D721Med (cell line): ENCODE measurements around the gene CIAO1.

Experiments used
- DNase-seq: peaks from one replicate; pipeline ENCODE4 v3.0.0; 2011; ENCODE audit warnings: low spot score; ENCODE audit not compliant: insufficient read length
- FAIRE-seq: peaks from 2 replicates; lab custom pipeline; 2011; peaks lifted over from hg19 to GRCh38; lab: Jason Lieb, UNC
- TF ChIP-seq, protein P1 (sequence below): IDR thresholded peaks from 2 replicates; pipeline ENCODE4 v1.5.1; 2012; ENCODE audit warnings: mild to moderate bottlenecking, control low read depth; ENCODE audit not compliant: insufficient read depth; ENCODE audit errors: missing control alignments

CIAO1 gene

DNA sequence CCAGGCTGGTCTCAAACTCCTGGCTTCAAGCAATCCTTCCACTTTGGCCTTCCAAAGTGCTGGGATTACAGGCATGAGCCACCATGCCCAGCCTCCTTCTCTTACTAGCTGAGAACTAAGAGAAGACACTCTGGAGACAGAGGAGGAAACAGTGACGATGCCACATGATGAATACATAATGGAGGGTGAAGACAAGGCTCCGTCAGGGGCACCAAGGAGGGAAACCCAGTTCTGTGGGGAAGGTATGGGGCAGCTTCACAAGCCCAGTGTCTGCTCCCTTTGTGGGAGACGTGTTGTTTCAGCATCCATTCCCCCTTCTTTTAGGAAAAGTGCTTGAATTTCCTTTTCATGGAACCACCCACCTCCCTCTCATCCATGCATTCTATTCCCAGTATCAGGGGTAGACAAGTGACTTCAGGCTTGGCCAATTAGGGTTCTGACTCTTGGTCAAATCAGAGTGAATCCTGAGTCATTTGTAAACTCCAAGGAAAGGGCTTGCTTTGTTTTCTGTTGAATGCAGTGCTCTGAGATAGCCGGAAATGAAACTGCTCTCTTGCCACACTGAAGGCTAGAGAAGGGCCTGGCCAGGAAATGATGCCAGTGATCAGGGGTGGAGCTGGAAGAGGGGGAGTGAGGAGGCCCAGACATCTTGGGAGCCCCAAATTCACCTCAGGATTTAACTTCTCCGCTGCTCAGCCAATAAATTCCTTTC, 24.0 kb upstream of the CIAO1 start:
- TF ChIP-seq, protein P1, sequence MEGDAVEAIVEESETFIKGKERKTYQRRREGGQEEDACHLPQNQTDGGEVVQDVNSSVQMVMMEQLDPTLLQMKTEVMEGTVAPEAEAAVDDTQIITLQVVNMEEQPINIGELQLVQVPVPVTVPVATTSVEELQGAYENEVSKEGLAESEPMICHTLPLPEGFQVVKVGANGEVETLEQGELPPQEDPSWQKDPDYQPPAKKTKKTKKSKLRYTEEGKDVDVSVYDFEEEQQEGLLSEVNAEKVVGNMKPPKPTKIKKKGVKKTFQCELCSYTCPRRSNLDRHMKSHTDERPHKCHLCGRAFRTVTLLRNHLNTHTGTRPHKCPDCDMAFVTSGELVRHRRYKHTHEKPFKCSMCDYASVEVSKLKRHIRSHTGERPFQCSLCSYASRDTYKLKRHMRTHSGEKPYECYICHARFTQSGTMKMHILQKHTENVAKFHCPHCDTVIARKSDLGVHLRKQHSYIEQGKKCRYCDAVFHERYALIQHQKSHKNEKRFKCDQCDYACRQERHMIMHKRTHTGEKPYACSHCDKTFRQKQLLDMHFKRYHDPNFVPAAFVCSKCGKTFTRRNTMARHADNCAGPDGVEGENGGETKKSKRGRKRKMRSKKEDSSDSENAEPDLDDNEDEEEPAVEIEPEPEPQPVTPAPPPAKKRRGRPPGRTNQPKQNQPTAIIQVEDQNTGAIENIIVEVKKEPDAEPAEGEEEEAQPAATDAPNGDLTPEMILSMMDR, result no peak
- DNase-seq (no peak), FAIRE-seq (no peak)

GRCh38 chr2:96243843-96244242, 22.2 kb upstream of the CIAO1 start:
- DNase-seq (no peak), FAIRE-seq (no peak)
- TF ChIP-seq, protein P1, result no peak

DNA sequence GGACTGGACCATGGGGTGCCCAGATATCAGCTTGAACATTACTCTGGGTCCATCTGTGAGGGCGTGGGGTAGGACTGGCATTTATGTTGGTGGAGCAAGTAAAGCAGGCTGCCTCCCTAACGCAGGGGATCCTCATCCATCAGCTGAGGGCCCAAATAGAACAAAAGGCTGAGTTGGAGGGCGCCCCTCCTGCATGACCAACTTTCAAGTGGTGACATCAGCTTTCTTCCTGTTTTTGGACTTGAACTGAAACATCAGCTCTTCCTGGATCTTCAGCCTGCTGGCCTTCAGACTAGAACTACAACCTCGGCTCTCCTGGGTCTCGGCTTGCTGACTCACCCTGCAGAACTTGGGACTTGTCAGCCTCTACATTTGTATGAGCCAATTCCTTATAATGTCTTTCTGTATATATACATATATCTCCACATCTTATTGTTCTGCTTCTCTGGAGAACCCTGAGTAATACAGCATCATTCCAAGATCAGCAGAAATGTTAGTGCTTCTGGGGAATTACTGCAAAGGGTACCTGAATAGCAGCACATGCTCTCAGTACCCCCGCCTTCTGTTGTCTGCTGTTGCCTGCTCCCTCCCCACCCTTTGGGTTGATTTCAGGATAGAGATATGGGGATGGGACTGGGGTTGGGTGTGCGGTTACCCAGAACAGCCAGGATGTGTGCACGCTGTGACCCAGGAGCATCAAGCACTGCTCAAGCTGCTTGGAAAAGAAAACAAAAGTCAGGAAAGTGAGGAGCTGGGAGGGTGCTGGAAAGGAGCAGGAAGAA, 20.2 kb upstream of the CIAO1 start:
- TF ChIP-seq, protein P1, result no peak
- DNase-seq (no peak), FAIRE-seq (no peak)

GRCh38 chr2:96247009-96247408, 19.0 kb upstream of the CIAO1 start:
- TF ChIP-seq, protein P1, result no peak
- DNase-seq (no peak), FAIRE-seq (no peak)

- no peak for FAIRE-seq
- no peak for DNase-seq
- TF ChIP-seq, protein P1, result no peak
Measured at GRCh38 chr2:96247896-96248295, 18.1 kb upstream of the CIAO1 start.

GRCh38 chr2:96248624-96249023, 17.4 kb upstream of the CIAO1 start:
- FAIRE-seq (no peak), DNase-seq (no peak)
- TF ChIP-seq, protein P1, result no peak

- TF ChIP-seq, protein P1, result no peak
- FAIRE-seq, result no peak
- DNase-seq, result no peak
Measured at GRCh38 chr2:96249654-96250053, 16.4 kb upstream of the CIAO1 start.
